ENCODE data around the gene C5orf47. TPM values are rescaled to one million over a fixed set of nuclear protein-coding genes. Genes with fewer than 3 reads are reported as not detected.

Gene C5orf47
- total and polyA plus RNA-seq, 5 experiments from 2014 or later: not detected

Other genes starting within 250 kb of the C5orf47 start
- 10 to 100 TPM; 14.4 to 16.0 TPM for gene CPEB4, start 100.8 kb upstream of the C5orf47 start, total RNA-seq
- 1 to 10 TPM; 1.2 to 4.4 (median 2.8) TPM for gene CPEB4, start 100.8 kb upstream of the C5orf47 start, polyA plus RNA-seq
- gene NSG2, start 56.5 kb downstream of the C5orf47 start, total RNA-seq: not detected
- not detected for gene NSG2, start 56.5 kb downstream of the C5orf47 start, polyA plus RNA-seq